ENCODE data around the gene ATP4B.

Gene ATP4B

GRCh38 chr13:113666329-113666670, 8.3 kb upstream of the ATP4B start:
- no peaks in the 10 kb centered on the region for H3K36me3 ChIP-seq (ENCODE audit: control insufficient read depth, insufficient read depth, low read length)
- H3K9ac ChIP-seq (ENCODE audit: low read length), result no peak overlapping the region
- peaks cover 8% of the 10 kb centered on the region; the same call in 1 of the 2 replicates for H3K9me3 ChIP-seq (ENCODE audit: control insufficient read depth, insufficient read depth, low read depth, low read length)
- no peaks in the 10 kb centered on the region for H3K27me3 ChIP-seq (ENCODE audit: control insufficient read depth, insufficient read depth, low read length)
- no peaks in the 10 kb centered on the region for H3K4me1 ChIP-seq (ENCODE audit: control insufficient read depth, insufficient read depth, low read length)
- H3K4me3 ChIP-seq (ENCODE audit: low read depth, low read length), result no peak overlapping the region
- H3K27ac ChIP-seq (ENCODE audit: low read depth, low read length), result no peak overlapping the region

DNA sequence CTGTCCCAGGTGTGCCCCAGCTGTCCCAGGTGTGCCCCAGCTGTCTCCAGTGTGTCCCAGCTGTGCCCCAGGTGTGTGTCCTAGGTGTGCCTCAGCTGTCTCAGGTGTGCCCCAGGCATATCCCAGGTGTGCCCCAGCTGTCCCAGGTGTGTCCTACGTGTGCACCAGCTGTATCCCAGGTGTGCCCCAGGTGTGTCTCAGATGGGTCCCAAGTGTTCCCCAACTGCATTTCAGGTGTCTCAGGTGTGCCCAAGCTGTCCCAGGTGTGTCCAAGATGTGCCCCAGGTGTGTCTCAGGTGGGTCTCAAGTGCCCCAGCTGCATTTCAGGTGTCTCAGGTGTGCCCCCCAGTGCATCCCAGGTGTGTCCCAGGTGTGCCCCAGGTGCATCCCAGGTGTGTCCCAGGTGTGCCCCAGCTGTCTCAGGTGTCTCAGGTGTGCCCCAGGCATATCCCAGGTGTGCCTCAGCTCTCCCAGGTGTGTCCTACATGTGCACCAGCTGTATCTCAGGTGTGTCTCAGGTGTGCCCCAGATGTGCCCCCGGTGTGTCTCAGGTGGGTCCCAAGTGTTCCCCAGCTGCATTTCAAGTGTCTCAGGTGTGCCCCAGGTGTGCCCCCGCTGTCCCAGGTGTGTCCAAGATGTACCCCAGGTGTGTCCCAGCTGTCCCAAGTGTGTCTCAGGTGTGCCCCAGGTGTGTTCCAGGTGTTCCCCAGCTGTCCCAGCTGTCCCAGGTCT, 7.8 kb upstream of the ATP4B start:
- H3K9me3 ChIP-seq (ENCODE audit: control insufficient read depth, insufficient read depth, low read depth, low read length), result peaks cover 9% of the 10 kb centered on the region; the same call in 1 of the 2 replicates
- no peak overlapping the region for H3K27ac ChIP-seq (ENCODE audit: low read depth, low read length)
- no peak overlapping the region for H3K4me3 ChIP-seq (ENCODE audit: low read depth, low read length)
- no peaks in the 10 kb centered on the region for H3K27me3 ChIP-seq (ENCODE audit: control insufficient read depth, insufficient read depth, low read length)
- no peak overlapping the region for H3K9ac ChIP-seq (ENCODE audit: low read length)
- H3K4me1 ChIP-seq (ENCODE audit: control insufficient read depth, insufficient read depth, low read length), result no peaks in the 10 kb centered on the region
- H3K36me3 ChIP-seq (ENCODE audit: control insufficient read depth, insufficient read depth, low read length), result no peaks in the 10 kb centered on the region

GRCh38 chr13:113664751-113665596, 7.0 kb upstream of the ATP4B start:
- no peak overlapping the region for H3K4me3 ChIP-seq (ENCODE audit: low read depth, low read length)
- H3K9ac ChIP-seq (ENCODE audit: low read length), result no peak overlapping the region
- H3K9me3 ChIP-seq (ENCODE audit: control insufficient read depth, insufficient read depth, low read depth, low read length), result peaks cover 9% of the 10 kb centered on the region; the same call in 1 of the 2 replicates
- H3K36me3 ChIP-seq (ENCODE audit: control insufficient read depth, insufficient read depth, low read length), result no peaks in the 10 kb centered on the region
- no peak overlapping the region for H3K27ac ChIP-seq (ENCODE audit: low read depth, low read length)
- H3K4me1 ChIP-seq (ENCODE audit: control insufficient read depth, insufficient read depth, low read length), result no peaks in the 10 kb centered on the region
- no peaks in the 10 kb centered on the region for H3K27me3 ChIP-seq (ENCODE audit: control insufficient read depth, insufficient read depth, low read length)

GRCh38 chr13:113663934-113664333, 5.9 kb upstream of the ATP4B start:
- Histone ChIP-seq H3K27me3 (ENCODE audit: control insufficient read depth, insufficient read depth, low read length) (no peaks in the 10 kb centered on the region), H3K4me1 (ENCODE audit: control insufficient read depth, insufficient read depth, low read length) (no peaks in the 10 kb centered on the region), H3K27ac (ENCODE audit: low read depth, low read length) (no peak overlapping the region), H3K4me3 (ENCODE audit: low read depth, low read length) (no peak overlapping the region), H3K9me3 (ENCODE audit: control insufficient read depth, insufficient read depth, low read depth, low read length) (peaks cover 9% of the 10 kb centered on the region; the same call in 1 of the 2 replicates), H3K36me3 (ENCODE audit: control insufficient read depth, insufficient read depth, low read length) (no peaks in the 10 kb centered on the region), H3K9ac (ENCODE audit: low read length) (no peak overlapping the region)

GRCh38 chr13:113661509-113661908, 3.5 kb upstream of the ATP4B start:
- H3K4me1 ChIP-seq (ENCODE audit: control insufficient read depth, insufficient read depth, low read length), result no peaks in the 10 kb centered on the region
- H3K4me3 ChIP-seq (ENCODE audit: low read depth, low read length), result no peak overlapping the region
- no peaks in the 10 kb centered on the region for H3K27me3 ChIP-seq (ENCODE audit: control insufficient read depth, insufficient read depth, low read length)
- no peak overlapping the region for H3K27ac ChIP-seq (ENCODE audit: low read depth, low read length)
- H3K9ac ChIP-seq (ENCODE audit: low read length), result no peak overlapping the region
- H3K9me3 ChIP-seq (ENCODE audit: control insufficient read depth, insufficient read depth, low read depth, low read length), result peaks cover 9% of the 10 kb centered on the region; the same call in 1 of the 2 replicates
- no peaks in the 10 kb centered on the region for H3K36me3 ChIP-seq (ENCODE audit: control insufficient read depth, insufficient read depth, low read length)

GRCh38 chr13:113660066-113660465, 2.1 kb upstream of the ATP4B start:
- no peaks in the 10 kb centered on the region for H3K27me3 ChIP-seq (ENCODE audit: control insufficient read depth, insufficient read depth, low read length)
- no peaks in the 10 kb centered on the region for H3K4me1 ChIP-seq (ENCODE audit: control insufficient read depth, insufficient read depth, low read length)
- no peak overlapping the region for H3K9ac ChIP-seq (ENCODE audit: low read length)
- no peak overlapping the region for H3K4me3 ChIP-seq (ENCODE audit: low read depth, low read length)
- H3K27ac ChIP-seq (ENCODE audit: low read depth, low read length), result no peak overlapping the region
- H3K9me3 ChIP-seq (ENCODE audit: control insufficient read depth, insufficient read depth, low read depth, low read length), result peaks cover 9% of the 10 kb centered on the region; the same call in 1 of the 2 replicates
- no peaks in the 10 kb centered on the region for H3K36me3 ChIP-seq (ENCODE audit: control insufficient read depth, insufficient read depth, low read length)

GRCh38 chr13:113659337-113659736, 1.3 kb upstream of the ATP4B start:
- Histone ChIP-seq H3K27me3 (ENCODE audit: control insufficient read depth, insufficient read depth, low read length) (no peaks in the 10 kb centered on the region), H3K9ac (ENCODE audit: low read length) (no peak overlapping the region), H3K4me1 (ENCODE audit: control insufficient read depth, insufficient read depth, low read length) (no peaks in the 10 kb centered on the region), H3K4me3 (ENCODE audit: low read depth, low read length) (no peak overlapping the region), H3K9me3 (ENCODE audit: control insufficient read depth, insufficient read depth, low read depth, low read length) (peaks cover 9% of the 10 kb centered on the region; the same call in 1 of the 2 replicates), H3K27ac (ENCODE audit: low read depth, low read length) (no peak overlapping the region), H3K36me3 (ENCODE audit: control insufficient read depth, insufficient read depth, low read length) (no peaks in the 10 kb centered on the region)

DNA sequence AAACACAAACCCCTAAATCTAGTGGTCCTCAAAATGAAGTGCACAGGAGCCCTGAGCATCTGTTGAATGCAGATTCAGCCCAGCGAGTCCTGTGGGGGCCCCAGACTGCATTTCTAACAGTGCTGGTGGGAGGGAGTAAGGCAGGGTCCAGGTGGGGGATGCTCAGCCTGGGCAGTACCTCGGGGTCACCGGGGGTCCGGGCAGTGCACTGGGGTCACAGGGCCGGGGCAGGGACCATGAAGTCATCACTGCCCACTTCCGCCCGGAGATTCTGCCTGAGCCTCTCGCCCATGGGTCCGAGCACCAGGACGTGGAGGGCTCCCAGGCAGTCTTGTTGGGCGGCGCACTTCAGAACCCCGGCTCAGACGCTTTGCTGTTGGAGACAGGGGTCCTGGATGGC, 838 bp upstream of the ATP4B start:
- Histone ChIP-seq H3K27ac (ENCODE audit: low read depth, low read length) (no peak overlapping the region), H3K27me3 (ENCODE audit: control insufficient read depth, insufficient read depth, low read length) (no peaks in the 10 kb centered on the region), H3K4me3 (ENCODE audit: low read depth, low read length) (no peak overlapping the region), H3K4me1 (ENCODE audit: control insufficient read depth, insufficient read depth, low read length) (no peaks in the 10 kb centered on the region), H3K9ac (ENCODE audit: low read length) (no peak overlapping the region), H3K36me3 (ENCODE audit: control insufficient read depth, insufficient read depth, low read length) (no peaks in the 10 kb centered on the region), H3K9me3 (ENCODE audit: control insufficient read depth, insufficient read depth, low read depth, low read length) (peaks cover 9% of the 10 kb centered on the region; the same call in 1 of the 2 replicates)

DNA sequence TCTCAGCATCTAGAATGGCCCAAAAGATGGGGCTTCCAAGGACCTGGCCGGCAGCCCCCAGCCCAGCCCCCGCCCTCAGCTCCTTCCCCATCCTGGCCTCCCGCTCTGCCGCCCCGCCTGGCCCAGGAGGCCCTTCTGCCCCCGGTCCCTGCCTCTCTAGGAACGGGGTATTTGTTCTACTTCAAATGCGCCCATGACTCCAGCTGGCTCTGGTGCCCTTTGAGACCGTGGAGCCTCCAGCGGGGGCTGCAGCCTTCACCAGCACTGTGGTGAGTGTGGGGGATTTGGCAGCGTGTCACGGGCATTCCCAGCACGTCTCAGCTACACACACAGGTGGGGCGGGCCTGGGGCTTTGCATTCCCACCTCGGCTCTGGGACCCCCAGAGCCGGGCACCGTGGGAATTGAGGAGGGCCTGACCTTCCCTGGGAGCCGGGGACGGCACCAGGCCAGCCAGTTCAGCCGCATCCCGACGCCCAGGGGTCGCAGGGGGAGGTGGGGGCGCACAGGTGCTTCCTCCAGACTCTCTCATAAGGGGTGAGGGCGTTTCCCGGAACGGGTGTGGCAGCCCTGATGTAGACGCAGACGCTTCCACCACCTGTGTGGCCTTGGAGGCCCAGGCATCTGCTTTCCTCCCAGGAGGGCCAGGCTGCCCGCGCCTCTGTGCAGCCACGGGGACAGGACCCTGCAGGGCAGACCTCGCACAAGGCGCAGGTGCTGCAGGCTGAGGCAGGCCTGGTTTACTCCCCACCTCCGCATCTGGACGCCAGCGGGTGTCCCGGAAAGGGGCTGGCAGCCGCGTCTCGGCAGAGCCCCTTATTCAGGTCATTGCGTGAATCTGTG, 947 bp downstream of the ATP4B start:
- Histone ChIP-seq H3K9ac (ENCODE audit: low read length) (no peak overlapping the region), H3K27me3 (ENCODE audit: control insufficient read depth, insufficient read depth, low read length) (no peaks in the 10 kb centered on the region), H3K9me3 (ENCODE audit: control insufficient read depth, insufficient read depth, low read depth, low read length) (peaks cover 7% of the 10 kb centered on the region; the same call in 1 of the 2 replicates), H3K36me3 (ENCODE audit: control insufficient read depth, insufficient read depth, low read length) (no peaks in the 10 kb centered on the region), H3K4me1 (ENCODE audit: control insufficient read depth, insufficient read depth, low read length) (no peaks in the 10 kb centered on the region), H3K27ac (ENCODE audit: low read depth, low read length) (no peak overlapping the region), H3K4me3 (ENCODE audit: low read depth, low read length) (no peak overlapping the region)

GRCh38 chr13:113656003-113656588, 1.9 kb downstream of the ATP4B start:
- Histone ChIP-seq H3K9ac (ENCODE audit: low read length) (no peak overlapping the region), H3K4me3 (ENCODE audit: low read depth, low read length) (no peak overlapping the region), H3K27me3 (ENCODE audit: control insufficient read depth, insufficient read depth, low read length) (no peaks in the 10 kb centered on the region), H3K9me3 (ENCODE audit: control insufficient read depth, insufficient read depth, low read depth, low read length) (no peaks in the 10 kb centered on the region; the same call in 1 of the 2 replicates), H3K4me1 (ENCODE audit: control insufficient read depth, insufficient read depth, low read length) (no peaks in the 10 kb centered on the region), H3K36me3 (ENCODE audit: control insufficient read depth, insufficient read depth, low read length) (no peaks in the 10 kb centered on the region), H3K27ac (ENCODE audit: low read depth, low read length) (no peak overlapping the region)
